Activated CD8-positive, alpha-beta T cell treated with anti-CD3 and anti-CD28 coated beads for 36 hours (primary cell): ENCODE data around the gene S100A12. TPM values are rescaled to one million over a fixed set of nuclear protein-coding genes. Genes with fewer than 3 reads are reported as not detected.

Experiments used
- ATAC-seq: fragments of 200-7000 bp; cut with Tn5 transposase; one replicate; pipeline ENCODE4 v1.10.0; 2021; ENCODE audit warnings: mild to moderate bottlenecking, moderate library complexity
- CTCF ChIA-PET: fragments of 350-600 bp; sonication (Branson Sonifier 250); formaldehyde crosslinking; loops from one replicate; lab custom pipeline; 2021; ENCODE audit warnings: antibody characterized with exemption; lab: Charles Lee
- POLR2A ChIA-PET: fragments of 350-600 bp; sonication (Branson Sonifier 250); formaldehyde crosslinking; loops from one replicate; lab custom pipeline; 2021; ENCODE audit warnings: antibody characterized with exemption; lab: Charles Lee
- DNase-seq: peaks from one replicate; pipeline ENCODE4 v3.0.0-alpha.2; 2020
- H3K27ac Mint-ChIP-seq: one replicate; pipeline ENCODE4 v1.8.0; 2021; ENCODE audit warnings: mild to moderate bottlenecking, mixed read lengths
- H3K27me3 Mint-ChIP-seq: one replicate; pipeline ENCODE4 v1.8.0; 2021; ENCODE audit warnings: mixed read lengths
- H3K36me3 Mint-ChIP-seq: one replicate; pipeline ENCODE4 v1.8.0; 2021; ENCODE audit warnings: low read depth, mixed read lengths
- H3K4me1 Mint-ChIP-seq: one replicate; pipeline ENCODE4 v1.8.0; 2021; ENCODE audit warnings: low read depth, mixed read lengths
- H3K4me3 Mint-ChIP-seq: one replicate; pipeline ENCODE4 v1.8.0; 2021; ENCODE audit warnings: mild to moderate bottlenecking, moderate library complexity, mixed read lengths
- H3K9me3 Mint-ChIP-seq: one replicate; pipeline ENCODE4 v1.8.0; 2021; ENCODE audit warnings: mixed read lengths
- intact Hi-C: fragments of 100-400 bp; cut with micrococcal nuclease; formaldehyde crosslinking; loops from one replicate; pipeline ENCODE4 v1.10.0; 2022
- total RNA-seq, 2 experiments: library from RNA; stranded (reverse); gene quantifications; one replicate each; pipeline ENCODE4 v1.2.3, GENCODE V29; 2021
- TF ChIP-seq, protein P1 (sequence below): fragments of 200-600 bp; IDR thresholded peaks from one replicate; pipeline ENCODE4 v1.8.0; 2022; ENCODE audit warnings: antibody characterized with exemption, mild to moderate bottlenecking

Gene S100A12
- total RNA-seq, 2 experiments from 2014 or later, result not detected

DNA sequence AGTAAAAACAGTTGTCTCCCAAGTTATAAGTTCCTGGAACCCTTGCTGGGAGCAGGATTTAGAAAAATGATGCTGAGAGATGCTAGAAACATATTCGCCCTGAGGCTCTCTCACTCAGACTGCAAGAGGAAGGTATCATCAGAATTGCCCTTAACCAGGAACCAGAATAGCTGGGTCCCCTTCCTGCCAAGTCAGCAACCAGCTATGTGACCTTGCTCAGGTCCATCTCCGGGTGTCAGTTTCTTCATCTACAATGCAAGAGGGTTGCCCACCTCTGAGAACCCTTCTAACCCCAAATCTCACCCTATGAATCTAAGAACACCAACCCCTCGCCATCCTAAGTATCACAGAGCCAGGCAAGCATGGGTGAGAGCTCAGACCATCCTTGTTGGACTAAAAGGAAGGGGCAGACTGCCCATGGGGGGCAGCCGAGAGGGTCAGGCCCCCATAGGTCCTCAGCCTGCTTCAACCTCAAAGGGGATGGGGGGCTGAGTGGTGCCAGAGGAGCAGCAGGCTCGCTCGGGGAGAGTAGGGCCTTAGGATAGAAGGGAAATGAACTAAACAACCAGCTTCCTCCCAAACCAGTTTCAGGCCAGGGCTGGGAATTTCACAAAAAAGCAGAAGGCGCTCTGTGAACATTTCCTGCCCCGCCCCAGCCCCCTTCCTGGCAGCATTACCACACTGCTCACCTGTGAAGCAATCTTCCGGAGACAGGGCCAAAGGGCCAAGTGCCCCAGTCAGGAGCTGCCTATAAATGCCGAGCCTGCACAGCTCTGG is 18.2 kb downstream of the S100A12 start:
- H3K27ac Mint-ChIP-seq, result no peak overlapping the region
- CTCF ChIA-PET, result interaction anchor here (1.1 to 2.4 kb wide), 4 partner anchors 13 to 137 kb away, joined by 3 to 21 read pairs (median 4); no protein-coding TSS in a partner anchor
- no peaks in the 10 kb centered on the region for H3K27me3 Mint-ChIP-seq
- TF ChIP-seq, protein P1, sequence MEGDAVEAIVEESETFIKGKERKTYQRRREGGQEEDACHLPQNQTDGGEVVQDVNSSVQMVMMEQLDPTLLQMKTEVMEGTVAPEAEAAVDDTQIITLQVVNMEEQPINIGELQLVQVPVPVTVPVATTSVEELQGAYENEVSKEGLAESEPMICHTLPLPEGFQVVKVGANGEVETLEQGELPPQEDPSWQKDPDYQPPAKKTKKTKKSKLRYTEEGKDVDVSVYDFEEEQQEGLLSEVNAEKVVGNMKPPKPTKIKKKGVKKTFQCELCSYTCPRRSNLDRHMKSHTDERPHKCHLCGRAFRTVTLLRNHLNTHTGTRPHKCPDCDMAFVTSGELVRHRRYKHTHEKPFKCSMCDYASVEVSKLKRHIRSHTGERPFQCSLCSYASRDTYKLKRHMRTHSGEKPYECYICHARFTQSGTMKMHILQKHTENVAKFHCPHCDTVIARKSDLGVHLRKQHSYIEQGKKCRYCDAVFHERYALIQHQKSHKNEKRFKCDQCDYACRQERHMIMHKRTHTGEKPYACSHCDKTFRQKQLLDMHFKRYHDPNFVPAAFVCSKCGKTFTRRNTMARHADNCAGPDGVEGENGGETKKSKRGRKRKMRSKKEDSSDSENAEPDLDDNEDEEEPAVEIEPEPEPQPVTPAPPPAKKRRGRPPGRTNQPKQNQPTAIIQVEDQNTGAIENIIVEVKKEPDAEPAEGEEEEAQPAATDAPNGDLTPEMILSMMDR, result no peak
- intact Hi-C loops, result no loop called here
- no peaks in the 10 kb centered on the region for H3K36me3 Mint-ChIP-seq
- H3K9me3 Mint-ChIP-seq, result no peaks in the 10 kb centered on the region
- DNase-seq (no peak), ATAC-seq (no peak)
- peaks cover 5% of the 10 kb centered on the region for H3K4me1 Mint-ChIP-seq
- H3K4me3 Mint-ChIP-seq, result no peak overlapping the region
- POLR2A ChIA-PET, result no interaction called here

GRCh38 chr1:153356392-153357075 is 18.9 kb downstream of the S100A12 start:
- Mint-ChIP-seq H3K36me3 (no peaks in the 10 kb centered on the region), H3K4me3 (no peak overlapping the region), H3K27ac (no peak overlapping the region), H3K9me3 (no peaks in the 10 kb centered on the region), H3K27me3 (no peaks in the 10 kb centered on the region), H3K4me1 (peaks cover 5% of the 10 kb centered on the region)
- POLR2A ChIA-PET, result no interaction called here
- intact Hi-C loops, result no loop called here
- ATAC-seq, result no peak
- TF ChIP-seq, protein P1, result no peak
- no peak for DNase-seq
- CTCF ChIA-PET, result interaction anchor here (1.0 to 5.7 kb wide), 6 partner anchors 13 to 140 kb away, joined by 3 to 123 read pairs (median 14); partner anchors contain the start of gene S100A8

GRCh38 chr1:153355445-153356071 is 19.9 kb downstream of the S100A12 start:
- intact Hi-C loops, result no loop called here
- H3K27ac Mint-ChIP-seq, result no peak overlapping the region

DNA sequence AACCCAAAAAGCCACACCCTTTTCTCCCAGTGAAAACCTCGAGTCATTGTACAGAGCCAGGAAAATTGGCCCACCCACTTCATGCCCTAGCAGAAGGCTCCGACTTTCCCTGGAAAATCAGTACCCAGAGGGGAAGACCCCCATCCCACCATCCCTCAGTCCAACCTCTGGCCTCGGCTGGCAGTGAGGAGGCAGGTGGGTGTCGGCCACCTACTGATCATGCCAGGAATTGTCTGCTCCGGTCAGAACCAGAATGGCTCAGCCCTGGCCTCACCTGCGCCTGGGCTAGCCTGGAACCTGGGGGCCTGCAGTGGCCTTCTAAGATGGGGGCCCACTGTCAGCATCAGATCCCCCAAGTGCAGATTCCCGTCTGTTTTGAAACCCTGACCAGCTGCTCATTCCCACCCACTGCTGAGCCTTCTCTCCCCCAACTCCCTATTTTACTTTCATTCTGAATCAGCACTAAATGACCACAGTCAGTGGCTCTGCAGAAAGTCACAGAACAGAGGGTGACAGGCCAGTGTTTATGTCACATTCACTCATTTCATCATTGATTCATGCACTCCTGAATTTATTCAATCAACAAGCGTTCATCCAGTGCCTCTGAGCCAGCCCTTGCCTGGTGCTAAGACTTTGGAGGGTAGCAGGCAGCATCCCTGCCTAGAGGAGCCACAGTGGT is 20.8 kb downstream of the S100A12 start:
- intact Hi-C loops, result loop anchor here (5.0 kb wide), 2 partner anchors 48 to 138 kb away; no protein-coding TSS in a partner anchor

More at GRCh38 chr1:153355445-153356071, 19.9 kb downstream of the S100A12 start:
- Mint-ChIP-seq H3K4me1 (peaks cover 5% of the 10 kb centered on the region), H3K36me3 (no peaks in the 10 kb centered on the region), H3K9me3 (no peaks in the 10 kb centered on the region), H3K4me3 (no peak overlapping the region), H3K27me3 (peaks cover 4% of the 10 kb centered on the region)
- peak; percentile 82 for ATAC-seq
- peak; percentile 63 for DNase-seq
- ChIA-PET POLR2A (no interaction called here), CTCF (interaction anchor here (0.6 to 5.7 kb wide), 11 partner anchors 9 to 146 kb away, joined by 3 to 123 read pairs (median 3); partner anchors contain the start of gene S100A8)
- TF ChIP-seq, protein P1, result peak; percentile 50

More for the DNA sequence above, 20.8 kb downstream of the S100A12 start:
- POLR2A ChIA-PET, result no interaction called here
- TF ChIP-seq, protein P1, result no peak
- Mint-ChIP-seq H3K4me3 (no peak overlapping the region), H3K9me3 (no peaks in the 10 kb centered on the region), H3K4me1 (peaks cover 5% of the 10 kb centered on the region), H3K27me3 (peaks cover 4% of the 10 kb centered on the region), H3K27ac (no peak overlapping the region), H3K36me3 (no peaks in the 10 kb centered on the region)
- CTCF ChIA-PET, result interaction anchor here (0.6 to 5.7 kb wide), 12 partner anchors 10 to 156 kb away, joined by 3 to 123 read pairs (median 4); no protein-coding TSS in a partner anchor
- no peak for ATAC-seq
- no peak for DNase-seq
